NCI-H1092 (cell line): ENCODE results near the gene MPV17L2.
"Not testable (repeated sequence)": the region's sequence is repeated elsewhere in the genome, so short reads cannot be mapped to it uniquely, and the experiment has no call there.

Experiments used
- DNase-seq: peaks from one replicate; lab custom pipeline; 2025; lab: John Stamatoyannopoulos, UW

Gene MPV17L2

GRCh38 chr19:18192673-18193387 lies at the start of gene MPV17L2:
TSS of gene MPV17L2 (plus strand) at chr19:18193218. CDS start at chr19:18193282, 64 bp downstream.
- peak; percentile 99 for DNase-seq

- no peak for DNase-seq
Measured at GRCh38 chr19:18143902-18144301, 49.1 kb upstream of the MPV17L2 start.

- DNase-seq: no peak
Measured at GRCh38 chr19:18144361-18144760, 48.7 kb upstream of the MPV17L2 start.

- DNase-seq: no peak
Measured at GRCh38 chr19:18144906-18145305, 48.1 kb upstream of the MPV17L2 start.

- no peak for DNase-seq
Measured at GRCh38 chr19:18145391-18145999, 47.5 kb upstream of the MPV17L2 start.

- DNase-seq: no peak
Measured at GRCh38 chr19:18147396-18147795, 45.6 kb upstream of the MPV17L2 start.

- DNase-seq: no peak
Measured at GRCh38 chr19:18149596-18149975, 43.4 kb upstream of the MPV17L2 start.

- no peak for DNase-seq
Measured at GRCh38 chr19:18150776-18151624, 42.0 kb upstream of the MPV17L2 start.

- peak; percentile 97 for DNase-seq
Measured at GRCh38 chr19:18152442-18152816, 40.6 kb upstream of the MPV17L2 start.

GRCh38 chr19:18152817-18153555 lies 40.0 kb upstream of the MPV17L2 start, which contains the start of gene PIK3R2:
TSS of gene PIK3R2 (plus strand) at chr19:18153163. CDS start at chr19:18155880, 2,717 bp downstream.
- peak; percentile 100 for DNase-seq

GRCh38 chr19:18153556-18154134 lies 39.4 kb upstream of the MPV17L2 start:
- DNase-seq: peak; percentile 13

- DNase-seq: no peak
Measured at GRCh38 chr19:18155095-18156087, 37.6 kb upstream of the MPV17L2 start.

- DNase-seq: no peak
Measured at GRCh38 chr19:18156268-18156667, 36.8 kb upstream of the MPV17L2 start.

- DNase-seq: peak; percentile 95
Measured at GRCh38 chr19:18156841-18157464, 36.1 kb upstream of the MPV17L2 start.

GRCh38 chr19:18157465-18158063 lies 35.5 kb upstream of the MPV17L2 start:
- DNase-seq: peak; percentile 92

- no peak for DNase-seq
Measured at GRCh38 chr19:18158467-18158866, 34.6 kb upstream of the MPV17L2 start.

- DNase-seq: not testable (repeated sequence)
Measured at GRCh38 chr19:18159059-18159616, 33.9 kb upstream of the MPV17L2 start.

- no peak for DNase-seq
Measured at GRCh38 chr19:18159810-18160209, 33.2 kb upstream of the MPV17L2 start.

GRCh38 chr19:18160493-18160970 lies 32.5 kb upstream of the MPV17L2 start:
- DNase-seq: no peak
